Ishikawa (cell line): ENCODE data around the gene WNK1.

Source experiments
- CEBPB ChIP-seq: IDR thresholded peaks from 2 replicates; pipeline ENCODE4 v1.6.1; 2012
- CREB1 ChIP-seq: IDR thresholded peaks from 2 replicates; pipeline ENCODE4 v1.6.1; 2012; ENCODE audit warnings: low read depth
- EGR1 ChIP-seq: IDR thresholded peaks from 2 replicates; pipeline ENCODE4 v1.6.1; 2012
- EP300 ChIP-seq: IDR thresholded peaks from 2 replicates; pipeline ENCODE4 v1.6.1; 2012; ENCODE audit warnings: borderline replicate concordance
- FOXM1 ChIP-seq: IDR thresholded peaks from 2 replicates; pipeline ENCODE4 v1.6.1; 2012; ENCODE audit warnings: low read depth, borderline replicate concordance
- NFIC ChIP-seq: IDR thresholded peaks from 2 replicates; pipeline ENCODE4 v1.6.1; 2012
- RAD21 ChIP-seq: IDR thresholded peaks from 2 replicates; pipeline ENCODE4 v1.6.1; 2012; ENCODE audit warnings: low read depth
- TAF1 ChIP-seq: IDR thresholded peaks from 2 replicates; pipeline ENCODE4 v1.6.1; 2012; ENCODE audit warnings: low read depth, mild to moderate bottlenecking
- TCF12 ChIP-seq: IDR thresholded peaks from 2 replicates; pipeline ENCODE4 v1.6.1; 2012; ENCODE audit warnings: low read depth
- TEAD4 ChIP-seq: IDR thresholded peaks from 2 replicates; pipeline ENCODE4 v1.6.1; 2012
- YY1 ChIP-seq: IDR thresholded peaks from 2 replicates; pipeline ENCODE4 v1.6.1; 2012; ENCODE audit warnings: low read depth
- ZBTB7A ChIP-seq: IDR thresholded peaks from 2 replicates; pipeline ENCODE4 v1.6.1; 2012; ENCODE audit warnings: low read depth
- TF ChIP-seq, protein P1 (sequence below): IDR thresholded peaks from 2 replicates; pipeline ENCODE4 v1.6.1; 2012
- TF ChIP-seq, protein P2 (sequence below): IDR thresholded peaks from 2 replicates; pipeline ENCODE4 v1.6.1; 2012; ENCODE audit warnings: low read depth, mild to moderate bottlenecking
- TF ChIP-seq, protein P3 (sequence below): IDR thresholded peaks from 2 replicates; pipeline ENCODE4 v1.6.1; 2012

The WNK1 gene

DNA sequence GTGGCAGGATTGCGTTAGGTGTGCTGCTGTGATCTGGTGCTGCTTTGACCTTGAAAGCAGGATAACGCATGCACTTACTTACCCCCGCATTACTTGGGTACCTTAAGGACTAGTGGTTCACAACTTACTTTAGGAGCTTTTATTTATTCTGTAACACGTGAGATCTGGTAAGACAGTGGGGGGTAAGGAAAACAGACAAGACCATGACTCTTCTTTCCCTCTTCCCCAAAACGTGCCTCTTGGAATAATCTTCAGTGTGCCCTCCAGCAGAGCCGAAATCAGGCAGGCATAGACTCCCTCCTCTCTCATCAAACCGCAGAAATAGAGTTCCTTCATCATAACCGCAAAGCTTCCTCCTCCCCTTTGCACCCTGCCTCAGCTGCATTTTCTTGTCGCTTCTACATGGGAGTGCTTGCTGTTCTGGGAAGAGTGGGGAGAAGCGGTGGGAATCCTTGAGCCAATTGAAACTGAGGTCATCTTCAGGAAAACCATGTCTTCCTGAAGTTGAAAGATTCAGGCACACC, 153.7 kb downstream of the WNK1 start:
- TF ChIP-seq TCF12, result no peak
- TF ChIP-seq YY1, result no peak
- TF ChIP-seq CREB1, result no peak
- no peak for TF ChIP-seq ZBTB7A
- no peak for TF ChIP-seq RAD21
- TF ChIP-seq EGR1, result no peak
- TF ChIP-seq, protein P1, sequence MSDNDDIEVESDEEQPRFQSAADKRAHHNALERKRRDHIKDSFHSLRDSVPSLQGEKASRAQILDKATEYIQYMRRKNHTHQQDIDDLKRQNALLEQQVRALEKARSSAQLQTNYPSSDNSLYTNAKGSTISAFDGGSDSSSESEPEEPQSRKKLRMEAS, result no peak
- TF ChIP-seq FOXM1, result no peak
- no peak for TF ChIP-seq TEAD4
- TF ChIP-seq, protein P2, sequence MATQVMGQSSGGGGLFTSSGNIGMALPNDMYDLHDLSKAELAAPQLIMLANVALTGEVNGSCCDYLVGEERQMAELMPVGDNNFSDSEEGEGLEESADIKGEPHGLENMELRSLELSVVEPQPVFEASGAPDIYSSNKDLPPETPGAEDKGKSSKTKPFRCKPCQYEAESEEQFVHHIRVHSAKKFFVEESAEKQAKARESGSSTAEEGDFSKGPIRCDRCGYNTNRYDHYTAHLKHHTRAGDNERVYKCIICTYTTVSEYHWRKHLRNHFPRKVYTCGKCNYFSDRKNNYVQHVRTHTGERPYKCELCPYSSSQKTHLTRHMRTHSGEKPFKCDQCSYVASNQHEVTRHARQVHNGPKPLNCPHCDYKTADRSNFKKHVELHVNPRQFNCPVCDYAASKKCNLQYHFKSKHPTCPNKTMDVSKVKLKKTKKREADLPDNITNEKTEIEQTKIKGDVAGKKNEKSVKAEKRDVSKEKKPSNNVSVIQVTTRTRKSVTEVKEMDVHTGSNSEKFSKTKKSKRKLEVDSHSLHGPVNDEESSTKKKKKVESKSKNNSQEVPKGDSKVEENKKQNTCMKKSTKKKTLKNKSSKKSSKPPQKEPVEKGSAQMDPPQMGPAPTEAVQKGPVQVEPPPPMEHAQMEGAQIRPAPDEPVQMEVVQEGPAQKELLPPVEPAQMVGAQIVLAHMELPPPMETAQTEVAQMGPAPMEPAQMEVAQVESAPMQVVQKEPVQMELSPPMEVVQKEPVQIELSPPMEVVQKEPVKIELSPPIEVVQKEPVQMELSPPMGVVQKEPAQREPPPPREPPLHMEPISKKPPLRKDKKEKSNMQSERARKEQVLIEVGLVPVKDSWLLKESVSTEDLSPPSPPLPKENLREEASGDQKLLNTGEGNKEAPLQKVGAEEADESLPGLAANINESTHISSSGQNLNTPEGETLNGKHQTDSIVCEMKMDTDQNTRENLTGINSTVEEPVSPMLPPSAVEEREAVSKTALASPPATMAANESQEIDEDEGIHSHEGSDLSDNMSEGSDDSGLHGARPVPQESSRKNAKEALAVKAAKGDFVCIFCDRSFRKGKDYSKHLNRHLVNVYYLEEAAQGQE, result no peak

GRCh38 chr12:907413-908185, 155.2 kb downstream of the WNK1 start:
- TF ChIP-seq NFIC, result no peak
- TF ChIP-seq, protein P3, sequence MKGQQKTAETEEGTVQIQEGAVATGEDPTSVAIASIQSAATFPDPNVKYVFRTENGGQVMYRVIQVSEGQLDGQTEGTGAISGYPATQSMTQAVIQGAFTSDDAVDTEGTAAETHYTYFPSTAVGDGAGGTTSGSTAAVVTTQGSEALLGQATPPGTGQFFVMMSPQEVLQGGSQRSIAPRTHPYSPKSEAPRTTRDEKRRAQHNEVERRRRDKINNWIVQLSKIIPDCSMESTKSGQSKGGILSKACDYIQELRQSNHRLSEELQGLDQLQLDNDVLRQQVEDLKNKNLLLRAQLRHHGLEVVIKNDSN, result no peak
- TF ChIP-seq, protein P2, result no peak
- no peak for TF ChIP-seq YY1
- no peak for TF ChIP-seq CEBPB
- no peak for TF ChIP-seq CREB1
- TF ChIP-seq EGR1, result no peak
- no peak for TF ChIP-seq ZBTB7A
- TF ChIP-seq, protein P1, result no peak
- TF ChIP-seq TCF12, result no peak
- TF ChIP-seq FOXM1, result no peak
- no peak for TF ChIP-seq TEAD4
- no peak for TF ChIP-seq TAF1
- no peak for TF ChIP-seq RAD21
- TF ChIP-seq EP300, result no peak

GRCh38 chr12:909861-910260, 157.5 kb downstream of the WNK1 start:
- TF ChIP-seq RAD21 (no peak), EP300 (no peak)

DNA sequence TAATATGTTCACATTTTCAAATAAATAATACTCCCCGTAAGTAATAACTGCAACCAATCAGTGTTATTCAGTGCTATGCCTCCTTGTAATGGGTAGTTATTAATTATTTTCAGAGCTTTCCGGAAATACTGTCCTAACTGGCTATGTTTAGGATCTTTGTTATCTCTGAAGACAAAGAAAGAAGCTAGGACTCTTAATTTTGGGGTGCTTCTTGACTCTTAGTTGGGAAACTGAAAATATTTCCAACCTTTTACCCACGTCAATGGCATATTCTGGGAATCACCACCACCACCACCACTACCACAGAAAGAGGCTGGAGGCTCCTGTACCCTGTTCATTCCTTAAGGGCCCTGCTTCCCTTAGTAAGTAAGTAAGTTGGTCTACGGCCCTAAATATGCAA, 158.0 kb downstream of the WNK1 start:
- TF ChIP-seq FOXM1 (no peak), CREB1 (no peak), YY1 (no peak), TAF1 (no peak), CEBPB (no peak), NFIC (no peak), TEAD4 (no peak), RAD21 (no peak)
- TF ChIP-seq, protein P3, result no peak

- TF ChIP-seq TCF12 (no peak), CREB1 (no peak), EGR1 (no peak), FOXM1 (no peak), EP300 (no peak), ZBTB7A (no peak), CEBPB (no peak), YY1 (no peak), RAD21 (no peak), NFIC (no peak), TAF1 (no peak), TEAD4 (no peak)
- TF ChIP-seq, protein P2, result no peak
- TF ChIP-seq, protein P3, result no peak
- TF ChIP-seq, protein P1, result no peak
These were observed 158.9 kb downstream of the WNK1 start for GRCh38 chr12:911191-911826.
